IMR-90 (cell line): ENCODE results near the gene PSME2. TPM values are rescaled to one million over a fixed set of nuclear protein-coding genes. Genes with fewer than 3 reads are reported as not detected.

Source experiments
- ATAC-seq: fragments of 200-7000 bp; cut with Tn5 transposase; 2 replicates; pipeline ENCODE4 v1.9.1; 2020; ENCODE audit warnings: low read depth, mild to moderate bottlenecking, moderate library complexity
- BruUV-seq: library from RNA; stranded (reverse); fragments of 400-500 nt; replicated peaks from 2 replicates; lab custom pipeline; 2021; lab: Mats Ljungman, UMichigan
- CTCF ChIA-PET: fragments of 300-600 bp; formaldehyde crosslinking; extraction: SDS; loops from one replicate; lab custom pipeline; 2021; ENCODE audit warnings: antibody characterized with exemption; lab: Yijun Ruan, JAX
- POLR2A ChIA-PET: fragments of 300-600 bp; sonication (Branson Sonifier 250); formaldehyde crosslinking; loops from one replicate; lab custom pipeline; 2022; ENCODE audit warnings: antibody characterized with exemption; ENCODE audit not compliant: unreplicated experiment; lab: Charles Lee
- DNase-seq: peaks from one replicate; pipeline ENCODE4 v3.0.0; 2013
- H2AFZ ChIP-seq: replicated peaks from 2 replicates; pipeline ENCODE3; 2013; ENCODE audit warnings: low read length, mild to moderate bottlenecking; ENCODE audit not compliant: poor library complexity
- H2AK5ac ChIP-seq: 2 replicates; pipeline ENCODE4 v1.6.1; 2013; ENCODE audit warnings: low read depth, low read length, inconsistent platforms
- H2AK9ac ChIP-seq: replicated peaks from 2 replicates; pipeline ENCODE3; 2013; ENCODE audit warnings: mild to moderate bottlenecking, low read depth, low read length, moderate library complexity; ENCODE audit not compliant: poor library complexity
- H2BK120ac ChIP-seq: 2 replicates; pipeline ENCODE4 v1.6.1; 2013; ENCODE audit warnings: low read depth, low read length, inconsistent platforms
- H2BK15ac ChIP-seq: 3 replicates; pipeline ENCODE4 v1.6.1; 2013; ENCODE audit warnings: low read depth, low read length, inconsistent platforms
- H2BK20ac ChIP-seq: 2 replicates; pipeline ENCODE4 v1.6.1; 2013; ENCODE audit warnings: low read depth, mild to moderate bottlenecking, inconsistent platforms, low read length, moderate library complexity
- H2BK5ac ChIP-seq: 2 replicates; pipeline ENCODE4 v1.6.1; 2013; ENCODE audit warnings: mild to moderate bottlenecking, low read depth, low read length, inconsistent platforms; ENCODE audit not compliant: poor library complexity, severe bottlenecking
- H3K14ac ChIP-seq: replicated peaks from 2 replicates; pipeline ENCODE4 v1.6.1; 2013; ENCODE audit warnings: low read depth, low read length, inconsistent platforms
- H3K18ac ChIP-seq: 2 replicates; pipeline ENCODE4 v1.6.1; 2013; ENCODE audit warnings: low read depth, low read length, control low read depth
- H3K23ac ChIP-seq: 2 replicates; pipeline ENCODE4 v1.6.1; 2013; ENCODE audit warnings: low read depth, low read length, inconsistent platforms
- H3K27ac ChIP-seq: 2 replicates; pipeline ENCODE4 v1.5.1; 2013; ENCODE audit warnings: mild to moderate bottlenecking, control low read depth, low read length; ENCODE audit not compliant: insufficient read depth
- H3K27me3 ChIP-seq: 2 replicates; pipeline ENCODE4 v1.6.1; 2013; ENCODE audit warnings: low read length; ENCODE audit not compliant: control insufficient read depth, insufficient read depth
- H3K36me3 ChIP-seq: 2 replicates; pipeline ENCODE4 v1.6.1; 2013; ENCODE audit warnings: low read length, mixed read lengths; ENCODE audit not compliant: control insufficient read depth, insufficient read depth
- H3K4ac ChIP-seq: 2 replicates; pipeline ENCODE4 v1.6.1; 2013; ENCODE audit warnings: low read depth, low read length, inconsistent platforms
- H3K4me1 ChIP-seq: 2 replicates; pipeline ENCODE4 v1.6.1; 2013; ENCODE audit warnings: low read length, mixed read lengths; ENCODE audit not compliant: control insufficient read depth, insufficient read depth
- H3K4me2 ChIP-seq: 2 replicates; pipeline ENCODE4 v1.6.1; 2013; ENCODE audit warnings: low read depth, mild to moderate bottlenecking, control low read depth, low read length, moderate library complexity
- H3K4me3 ChIP-seq: 2 replicates; pipeline ENCODE4 v1.5.1; 2013; ENCODE audit warnings: low read depth, mild to moderate bottlenecking, control low read depth, low read length, moderate library complexity; ENCODE audit not compliant: insufficient read depth
- H3K56ac ChIP-seq: 2 replicates; pipeline ENCODE4 v1.6.1; 2013; ENCODE audit warnings: low read length, inconsistent platforms; ENCODE audit not compliant: insufficient read depth; ENCODE audit errors: extremely low read depth
- H3K79me1 ChIP-seq, 2 experiments: 2 replicates each; pipeline ENCODE4 v1.6.1; 2013; ENCODE audit warnings: low read length in 2 of 2, inconsistent platforms in 1 of 2, low read depth in 1 of 2
- H3K9ac ChIP-seq: 2 replicates; pipeline ENCODE4 v1.6.1; 2013; ENCODE audit warnings: low read depth, low read length, control low read depth
- H3K9me1 ChIP-seq: 2 replicates; pipeline ENCODE4 v1.6.1; 2013; ENCODE audit warnings: low read length, inconsistent platforms; ENCODE audit not compliant: insufficient read depth
- H3K9me3 ChIP-seq: 2 replicates; pipeline ENCODE4 v1.6.1; 2013; ENCODE audit warnings: low read length; ENCODE audit not compliant: control insufficient read depth, insufficient read depth
- H4K20me1 ChIP-seq: 2 replicates; pipeline ENCODE4 v1.6.1; 2013; ENCODE audit warnings: low read length, inconsistent platforms; ENCODE audit not compliant: insufficient read depth
- H4K5ac ChIP-seq: 2 replicates; pipeline ENCODE4 v1.6.1; 2013; ENCODE audit warnings: mild to moderate bottlenecking, low read depth, low read length, control low read depth
- H4K8ac ChIP-seq, 2 experiments: 2 replicates each; pipeline ENCODE4 v1.6.1; 2013; ENCODE audit warnings: low read depth in 2 of 2, low read length in 2 of 2, control low read depth in 1 of 2, inconsistent platforms in 1 of 2
- H4K91ac ChIP-seq: 2 replicates; pipeline ENCODE4 v1.6.1; 2013; ENCODE audit warnings: low read depth, low read length, inconsistent platforms; ENCODE audit not compliant: insufficient read depth
- ELK1 ChIP-seq: fragments of 150-350 bp; IDR thresholded peaks from 2 replicates; pipeline ENCODE4 v1.6.1; 2016; ENCODE audit warnings: low read depth, mild to moderate bottlenecking, low read length, moderate library complexity, borderline replicate concordance
- POLR2A ChIP-seq: IDR thresholded peaks from 2 replicates; pipeline ENCODE4 v1.6.1; 2012; ENCODE audit warnings: mild to moderate bottlenecking, low read depth, low read length
- RFX5 ChIP-seq: IDR thresholded peaks from 2 replicates; pipeline ENCODE4 v1.8.0; 2012; ENCODE audit warnings: low read depth, mild to moderate bottlenecking, low read length, moderate library complexity
- whole genome bisulfite sequencing, 2 experiments: methylation state at CpG; one replicate each; pipeline versions ENCODE4 v1.1.5 to v1.1.7; 2013; ENCODE audit warnings: missing lambda C conversion rate in 2 of 2; ENCODE audit not compliant: insufficient read length in 1 of 2; ENCODE audit errors: extremely low coverage in 2 of 2; 5-methylcytosine and 5-hydroxymethylcytosine counted together
- dilution Hi-C: fragments of 300-500 bp; cut with HindIII; formaldehyde crosslinking; loops from one replicate; pipeline ENCODE4 v1.14.3; 2018; ENCODE audit warnings: low sequenced_read_pairs; ENCODE audit not compliant: unreplicated experiment
- in situ Hi-C: fragments of 300-500 bp; cut with MboI; formaldehyde crosslinking; loops from 3 replicates; pipeline ENCODE4 v1.14.3; 2019; ENCODE audit warnings: low sequenced_read_pairs, inconsistent platforms, mixed read lengths
- intact Hi-C: fragments of 100-400 bp; cut with micrococcal nuclease; formaldehyde crosslinking; loops from 2 replicates; pipeline ENCODE4 v1.10.0; 2022
- polyA plus RNA-seq, 3 experiments: library from polyadenylated mRNA; depleted of rRNA; stranded (reverse); fragments of >200 nt; gene quantifications; 2 replicates each; pipeline ENCODE4 v1.2.3, GENCODE V29; 2012; ENCODE audit warnings: low replicate concordance in 1 of 3
- total RNA-seq: library from RNA; depleted of rRNA; stranded (reverse); fragments of >200 nt; gene quantifications from 2 replicates; pipeline ENCODE4 v1.2.3, GENCODE V29; 2012

PSME2 gene
- total and polyA plus RNA-seq, 2 of the 4 experiments (the other 2 are of a cell fraction): 104 to 141 TPM

GRCh38 chr14:24157331-24157730, 10.9 kb upstream of the PSME2 start:
- H3K23ac ChIP-seq: no peak overlapping the region
- TF ChIP-seq RFX5: no peak
- TF ChIP-seq POLR2A: no peak
- no peak for TF ChIP-seq ELK1
- ATAC-seq (no peak), DNase-seq (no peak)
- H4K20me1 ChIP-seq: no peaks in the 10 kb centered on the region
- BruUV-seq: no TSS peak
- H4K5ac ChIP-seq: no peak overlapping the region
- H4K8ac ChIP-seq: no peak overlapping the region
- H3K36me3 ChIP-seq: peaks cover 55% of the 10 kb centered on the region
- peaks cover 10 to 16% of the 10 kb centered on the region in 2 experiments for H3K79me1 ChIP-seq
- dilution Hi-C loops (no loop called here), intact Hi-C loops (no loop called here), in situ Hi-C loops (no loop called here)
- H2AK5ac ChIP-seq: no peak overlapping the region
- H3K9ac ChIP-seq: no peak overlapping the region
- no peak overlapping the region for H3K14ac ChIP-seq
- ChIA-PET CTCF (interaction anchor here (0.6 kb wide), 1 partner anchor 1129 kb away, joined by 6 read pairs; no protein-coding TSS in a partner anchor), POLR2A (no interaction called here)
- no peak overlapping the region for H3K4me2 ChIP-seq
- H3K27me3 ChIP-seq: no peaks in the 10 kb centered on the region
- H4K91ac ChIP-seq: no peak overlapping the region
- H3K4ac ChIP-seq: no peak overlapping the region
- H3K56ac ChIP-seq: no peak overlapping the region
- H2BK5ac ChIP-seq: no peak overlapping the region
- no peak overlapping the region for H2BK20ac ChIP-seq
- no peak overlapping the region for H2AFZ ChIP-seq
- H2AK9ac ChIP-seq: peak overlapping the region; percentile 24
- no peak overlapping the region for H2BK120ac ChIP-seq
- no peaks in the 10 kb centered on the region for H3K9me3 ChIP-seq
- no peak overlapping the region for H3K27ac ChIP-seq
- H3K4me3 ChIP-seq: no peak overlapping the region
- H3K4me1 ChIP-seq: peaks cover 7% of the 10 kb centered on the region
- H3K9me1 ChIP-seq: peaks cover 5% of the 10 kb centered on the region
- 90% methylated on average over 7 of the region's 12 CpGs; no CpG with 5 or more reads in 1 of the 2 experiments for WGBS, 2 experiments
- no peak overlapping the region for H3K18ac ChIP-seq
- H2BK15ac ChIP-seq: no peak overlapping the region
